A204.1 (cell line): ENCODE measurements around the gene MDM2.
"Not testable (repeated sequence)": the region's sequence is repeated elsewhere in the genome, so short reads cannot be mapped to it uniquely, and the experiment has no call there.

Source experiments
- FAIRE-seq: peaks from 2 replicates; lab custom pipeline; 2012; peaks lifted over from hg19 to GRCh38; lab: Jason Lieb, UNC

MDM2 gene

DNA sequence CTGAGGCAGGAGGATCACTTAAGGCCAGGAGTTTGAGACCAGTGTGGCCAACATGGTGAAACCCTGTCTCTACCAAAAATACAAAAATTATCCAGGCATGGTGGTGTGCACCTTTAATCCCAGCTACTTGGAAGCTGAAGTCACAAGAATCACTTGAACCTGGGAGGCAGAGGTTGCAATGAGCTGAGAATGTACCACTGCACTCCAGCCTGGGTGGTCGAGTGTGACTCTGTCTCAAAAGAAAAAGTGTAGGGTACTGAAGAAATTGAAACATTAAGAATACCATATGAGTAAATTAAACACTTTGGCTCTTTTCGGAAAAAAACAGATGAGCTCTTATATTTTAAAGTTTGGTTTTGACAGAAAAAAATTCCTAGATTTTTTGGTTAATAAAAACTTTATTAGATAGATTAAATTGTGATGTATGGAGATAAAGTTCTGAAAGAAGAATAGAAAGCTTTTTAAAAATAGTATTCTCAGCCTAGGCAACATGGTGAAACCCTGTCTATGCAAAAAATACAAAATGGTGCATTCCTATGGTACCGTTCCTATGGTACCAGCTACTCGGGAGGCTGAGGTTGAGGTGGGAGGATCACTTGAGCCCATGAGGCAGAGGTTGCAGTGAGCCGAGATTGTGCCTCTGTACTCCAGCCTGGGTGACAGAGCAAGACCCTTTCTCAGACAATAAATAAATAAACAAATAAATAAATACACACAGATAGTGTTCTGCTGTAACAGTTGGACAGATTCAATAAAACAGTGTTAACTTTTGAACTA lies 20.1 kb downstream of the MDM2 start:
- FAIRE-seq: no peak

GRCh38 chr12:68828672-68829068 lies 20.7 kb downstream of the MDM2 start:
- FAIRE-seq: no peak

- no peak for FAIRE-seq
These were observed 23.3 kb downstream of the MDM2 start for GRCh38 chr12:68831272-68831671.

DNA sequence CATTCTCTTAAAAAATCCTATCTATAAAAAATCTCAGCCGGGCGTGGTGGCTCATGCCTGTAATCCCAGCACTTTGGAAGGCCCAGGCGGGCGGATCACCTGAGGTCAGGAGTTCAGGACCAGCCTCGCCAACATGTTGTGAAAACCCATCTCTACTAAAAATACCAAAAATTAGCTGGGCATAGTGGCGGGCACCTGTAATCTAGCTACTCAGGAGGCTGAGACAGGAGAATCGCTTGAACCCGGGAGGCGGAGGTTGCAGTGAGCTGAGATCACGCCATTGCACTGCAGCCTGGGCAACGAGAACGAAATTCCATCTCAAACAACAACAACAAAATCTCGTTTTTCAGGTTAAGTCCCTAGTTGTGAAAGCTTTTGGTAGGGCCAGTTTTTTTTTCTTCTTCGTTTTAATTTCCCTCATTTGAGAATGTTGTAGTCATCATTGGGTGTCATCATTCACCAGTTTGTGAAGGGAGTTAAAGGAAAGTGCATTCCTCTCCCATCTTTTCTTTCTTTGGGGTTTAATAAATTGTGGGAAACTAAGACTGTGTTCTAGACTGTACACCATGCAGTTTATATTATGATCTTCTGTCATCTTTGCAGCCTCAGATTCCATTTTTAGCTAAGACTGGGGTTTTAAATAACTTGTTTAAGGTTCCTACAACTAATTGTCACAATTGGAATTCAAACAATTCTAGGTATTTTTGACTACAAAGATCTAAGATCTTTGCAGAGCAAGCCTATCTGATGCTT lies 23.9 kb downstream of the MDM2 start:
- no peak for FAIRE-seq

- FAIRE-seq: no peak
These were observed 24.5 kb downstream of the MDM2 start for GRCh38 chr12:68832504-68832867.

- FAIRE-seq: no peak
These were observed 25.5 kb downstream of the MDM2 start for GRCh38 chr12:68833508-68833907.

DNA sequence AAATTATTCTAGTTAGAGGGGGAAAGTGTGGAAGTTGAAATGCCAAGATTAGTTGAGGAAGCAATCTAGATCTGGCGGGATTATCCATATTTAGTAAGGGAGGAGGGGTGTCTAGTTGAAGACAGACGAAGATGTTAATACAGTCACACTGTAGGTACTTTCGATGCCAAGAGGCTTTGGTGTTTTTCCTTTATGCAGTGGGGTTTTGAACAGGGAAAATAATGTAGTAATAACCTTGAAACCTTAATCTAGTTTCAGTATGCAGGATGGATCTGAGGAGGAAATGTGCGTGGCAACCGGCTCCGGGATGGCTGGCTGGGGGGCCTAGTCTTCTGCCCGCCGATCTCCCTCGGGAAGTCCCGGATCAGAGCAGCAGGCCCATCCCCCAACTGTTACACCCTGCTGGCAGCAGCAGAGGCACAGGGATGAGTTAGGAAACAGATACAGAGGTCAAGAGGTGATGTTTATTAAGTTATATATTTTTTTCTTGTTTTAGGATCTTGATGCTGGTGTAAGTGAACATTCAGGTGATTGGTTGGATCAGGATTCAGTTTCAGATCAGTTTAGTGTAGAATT lies 27.4 kb downstream of the MDM2 start:
- FAIRE-seq: no peak

GRCh38 chr12:68837215-68837614 lies 29.2 kb downstream of the MDM2 start:
- FAIRE-seq: no peak

- FAIRE-seq: no peak
These were observed 30.3 kb downstream of the MDM2 start for GRCh38 chr12:68838046-68838886.

DNA sequence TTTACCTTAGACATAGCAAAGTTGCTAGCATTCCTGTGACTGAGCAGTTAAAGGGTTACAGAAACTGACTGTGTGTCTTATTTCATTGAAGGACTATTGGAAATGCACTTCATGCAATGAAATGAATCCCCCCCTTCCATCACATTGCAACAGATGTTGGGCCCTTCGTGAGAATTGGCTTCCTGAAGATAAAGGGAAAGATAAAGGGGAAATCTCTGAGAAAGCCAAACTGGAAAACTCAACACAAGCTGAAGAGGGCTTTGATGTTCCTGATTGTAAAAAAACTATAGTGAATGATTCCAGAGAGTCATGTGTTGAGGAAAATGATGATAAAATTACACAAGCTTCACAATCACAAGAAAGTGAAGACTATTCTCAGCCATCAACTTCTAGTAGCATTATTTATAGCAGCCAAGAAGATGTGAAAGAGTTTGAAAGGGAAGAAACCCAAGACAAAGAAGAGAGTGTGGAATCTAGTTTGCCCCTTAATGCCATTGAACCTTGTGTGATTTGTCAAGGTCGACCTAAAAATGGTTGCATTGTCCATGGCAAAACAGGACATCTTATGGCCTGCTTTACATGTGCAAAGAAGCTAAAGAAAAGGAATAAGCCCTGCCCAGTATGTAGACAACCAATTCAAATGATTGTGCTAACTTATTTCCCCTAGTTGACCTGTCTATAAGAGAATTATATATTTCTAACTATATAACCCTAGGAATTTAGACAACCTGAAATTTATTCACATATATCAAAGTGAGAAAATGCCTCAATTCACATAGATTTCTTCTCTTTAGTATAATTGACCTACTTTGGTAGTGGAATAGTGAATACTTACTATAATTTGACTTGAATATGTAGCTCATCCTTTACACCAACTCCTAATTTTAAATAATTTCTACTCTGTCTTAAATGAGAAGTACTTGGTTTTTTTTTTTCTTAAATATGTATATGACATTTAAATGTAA lies 31.5 kb downstream of the MDM2 start:
- no peak for FAIRE-seq

DNA sequence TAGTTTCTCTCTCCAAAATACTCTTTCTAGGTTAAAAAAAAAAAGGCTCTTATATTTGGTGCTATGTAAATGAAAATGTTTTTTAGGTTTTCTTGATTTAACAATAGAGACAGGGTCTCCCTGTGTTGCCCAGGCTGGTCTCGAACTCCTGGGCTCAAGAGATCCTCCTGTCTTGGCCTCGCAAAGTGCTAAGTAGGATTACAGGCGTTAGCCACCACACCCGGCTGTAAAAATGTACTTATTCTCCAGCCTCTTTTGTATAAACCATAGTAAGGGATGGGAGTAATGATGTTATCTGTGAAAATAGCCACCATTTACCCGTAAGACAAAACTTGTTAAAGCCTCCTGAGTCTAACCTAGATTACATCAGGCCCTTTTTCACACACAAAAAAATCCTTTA lies 33.2 kb downstream of the MDM2 start:
- FAIRE-seq: not testable (repeated sequence)

DNA sequence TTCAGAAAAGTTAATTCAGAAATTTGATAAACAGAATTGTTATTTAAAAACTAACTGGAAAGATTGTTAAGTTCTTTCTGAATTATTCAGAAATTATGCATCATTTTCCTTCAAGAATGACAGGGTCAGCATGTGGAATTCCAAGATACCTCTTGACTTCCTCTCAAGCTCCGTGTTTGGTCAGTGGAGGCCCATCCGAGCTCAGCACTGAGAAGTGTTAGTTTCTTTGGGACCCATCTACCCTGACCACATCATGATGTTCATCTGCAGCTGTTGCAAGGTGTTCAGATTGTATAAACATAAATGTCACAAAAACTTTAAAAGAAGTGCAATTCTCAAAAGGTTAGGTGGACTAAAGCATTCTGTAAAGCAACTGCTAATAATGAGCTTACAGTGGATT lies 33.7 kb downstream of the MDM2 start:
- FAIRE-seq: no peak

GRCh38 chr12:68842123-68842522 lies 34.1 kb downstream of the MDM2 start:
- no peak for FAIRE-seq

- no peak for FAIRE-seq
These were observed 35.0 kb downstream of the MDM2 start for GRCh38 chr12:68842784-68843567.

DNA sequence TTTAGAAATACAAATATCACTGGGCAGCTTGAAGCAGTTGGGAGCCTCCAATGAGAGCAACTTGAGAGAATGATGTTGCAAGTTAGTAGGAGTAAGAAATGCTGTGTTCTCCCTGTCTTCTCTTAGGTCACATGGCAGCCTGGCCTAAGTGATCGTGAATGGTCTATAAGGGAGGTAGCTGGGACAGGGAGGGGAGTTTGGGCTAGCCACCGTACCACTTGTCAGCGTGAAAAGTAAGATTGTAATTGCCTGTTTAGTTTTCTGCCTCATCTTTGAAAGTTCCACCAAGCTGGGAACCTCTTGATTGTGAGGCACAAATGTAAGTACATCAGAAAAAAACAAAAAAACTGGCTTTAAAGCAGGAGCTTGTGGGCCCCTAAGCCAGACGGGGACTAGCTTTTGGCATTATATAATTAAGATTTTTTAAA lies 36.4 kb downstream of the MDM2 start:
- no peak for FAIRE-seq

DNA sequence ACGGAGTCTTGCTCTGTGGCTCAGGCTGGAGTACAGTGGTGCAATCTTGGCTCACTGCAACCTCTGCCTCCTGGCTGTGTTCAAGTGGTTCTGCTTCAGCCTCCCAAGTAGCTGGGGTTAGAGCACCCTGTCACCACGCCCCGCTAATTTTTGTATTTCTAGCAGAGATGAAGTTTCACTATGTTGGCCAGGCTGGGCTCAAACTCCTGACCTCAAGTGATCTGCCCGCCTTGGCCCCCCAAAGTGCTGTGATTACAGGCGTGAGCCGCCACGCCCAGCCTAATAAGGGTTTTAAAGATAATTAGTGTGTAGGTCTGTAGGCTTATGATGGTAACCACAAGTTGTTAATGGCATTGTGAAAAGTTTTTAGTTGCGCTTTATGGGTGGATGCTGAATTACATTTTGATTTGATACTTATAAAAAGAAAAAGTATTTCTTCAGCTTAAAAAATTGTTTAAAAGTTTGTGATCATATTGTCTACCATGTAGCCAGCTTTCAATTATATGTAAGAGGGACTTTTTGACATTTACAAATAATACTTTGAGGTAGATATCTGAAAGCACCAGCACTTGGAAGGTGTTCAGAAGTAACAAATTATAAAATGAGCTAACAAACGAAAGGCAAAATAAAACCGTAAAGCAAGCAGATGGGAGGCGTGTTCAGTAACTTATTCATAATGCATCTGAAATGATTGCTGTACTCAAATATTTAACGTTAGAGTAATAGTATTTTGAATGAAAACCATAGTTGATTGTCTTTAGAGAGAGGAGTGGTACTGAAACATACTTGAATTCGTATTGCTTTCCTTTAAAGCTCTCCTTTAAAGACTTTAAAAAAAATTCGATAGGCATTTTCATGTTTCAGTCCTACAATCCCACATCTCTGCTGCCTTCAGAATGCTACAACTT lies 37.1 kb downstream of the MDM2 start:
- no peak for FAIRE-seq

GRCh38 chr12:68846811-68847210 lies 38.8 kb downstream of the MDM2 start:
- no peak for FAIRE-seq

DNA sequence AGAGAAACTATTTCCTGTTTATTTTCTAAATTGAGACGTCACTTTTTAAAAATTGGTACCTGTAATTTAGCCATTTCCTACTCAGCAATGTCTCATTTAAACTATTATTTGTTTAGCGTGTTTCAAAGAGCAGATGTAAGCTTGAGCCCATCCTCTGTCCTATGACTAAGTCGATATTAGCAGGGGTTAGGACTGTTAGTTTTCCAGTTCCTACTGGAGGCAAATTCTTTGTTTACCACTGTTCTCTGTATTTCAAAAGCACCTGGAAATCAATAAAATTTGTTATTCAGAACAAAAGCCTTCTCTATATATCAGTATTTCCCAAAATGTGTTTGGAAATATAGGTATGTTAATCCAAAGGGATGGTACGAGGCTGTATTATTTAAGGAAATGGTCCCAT lies 42.4 kb downstream of the MDM2 start:
- no peak for FAIRE-seq

GRCh38 chr12:68851592-68852306 lies 43.8 kb downstream of the MDM2 start:
- no peak for FAIRE-seq
